CD4-positive, alpha-beta T cell (primary cell): Measurements from ENCODE around the gene LEFTY2. TPM values are rescaled to one million over a fixed set of nuclear protein-coding genes. Genes with fewer than 3 reads are reported as not detected.

Source experiments
- ATAC-seq: fragments of 200-7000 bp; cut with Tn5 transposase; one replicate; pipeline ENCODE4 v1.10.0; 2022; ENCODE audit warnings: mild to moderate bottlenecking; ENCODE audit not compliant: poor library complexity
- CTCF ChIA-PET: fragments of 350-600 bp; sonication (Branson Sonifier 250); formaldehyde crosslinking; loops from one replicate; lab custom pipeline; 2021; ENCODE audit warnings: antibody characterized with exemption, inconsistent platforms; lab: Charles Lee
- POLR2A ChIA-PET: fragments of 350-600 bp; sonication (Branson Sonifier 250); formaldehyde crosslinking; loops from one replicate; lab custom pipeline; 2021; ENCODE audit warnings: antibody characterized with exemption, inconsistent platforms; lab: Charles Lee
- DNase-seq, 14 experiments: peaks; one replicate each; pipeline ENCODE4 v3.0.0-alpha.2; 2013 to 2020; ENCODE audit warnings: mixed read lengths in 2 of 14
- H3K27ac ChIP-seq, 2 donors: one replicate each; pipeline versions ENCODE4 v1.5.1 to v1.7.0; 2013; ENCODE audit warnings: low read length in 2 of 2, low read depth in 1 of 2, mild to moderate bottlenecking in 1 of 2
- H3K27me3 ChIP-seq, 2 experiments: 1 replicate in 1 of 2; 2 replicates in 1 of 2; pipeline versions ENCODE4 v1.6.1 to v1.7.0; 2013; ENCODE audit warnings: low read length in 2 of 2, control low read depth in 1 of 2, mild to moderate bottlenecking in 1 of 2, moderate library complexity in 1 of 2; ENCODE audit not compliant: insufficient read depth in 2 of 2, control insufficient read depth in 1 of 2
- H3K36me3 ChIP-seq: one replicate; pipeline ENCODE4 v1.6.1; 2013; ENCODE audit warnings: low read length, control low read depth; ENCODE audit not compliant: insufficient read depth
- H3K4me1 ChIP-seq: one replicate; pipeline ENCODE4 v1.6.1; 2013; ENCODE audit warnings: low read length, control low read depth; ENCODE audit not compliant: insufficient read depth
- H3K4me3 ChIP-seq: one replicate; pipeline ENCODE4 v1.5.1; 2013; ENCODE audit warnings: mild to moderate bottlenecking, low read length, moderate library complexity
- H3K9me3 ChIP-seq, 2 experiments: 1 replicate in 1 of 2; 2 replicates in 1 of 2; pipeline versions ENCODE4 v1.6.1 to v1.7.0; 2013; ENCODE audit warnings: low read length in 2 of 2, mild to moderate bottlenecking in 2 of 2, control low read depth in 1 of 2, moderate library complexity in 1 of 2; ENCODE audit not compliant: control insufficient read depth in 1 of 2, insufficient read depth in 1 of 2
- H3K27ac Mint-ChIP-seq: one replicate; pipeline ENCODE4 v1.8.0; 2020; ENCODE audit warnings: mixed read lengths
- H3K27me3 Mint-ChIP-seq: one replicate; pipeline ENCODE4 v1.8.0; 2021; ENCODE audit warnings: mixed read lengths
- H3K36me3 Mint-ChIP-seq: one replicate; pipeline ENCODE4 v1.8.0; 2021; ENCODE audit warnings: low read depth, mixed read lengths
- H3K4me1 Mint-ChIP-seq: one replicate; pipeline ENCODE4 v1.8.0; 2021; ENCODE audit warnings: low read depth, mixed read lengths
- H3K4me3 Mint-ChIP-seq: one replicate; pipeline ENCODE4 v1.8.0; 2020; ENCODE audit warnings: mild to moderate bottlenecking, mixed read lengths
- H3K9me3 Mint-ChIP-seq: one replicate; pipeline ENCODE4 v1.8.0; 2020; ENCODE audit warnings: mixed read lengths
- CTCF ChIP-seq: fragments of 200-600 bp; IDR thresholded peaks from one replicate; pipeline ENCODE4 v1.8.0; 2022; ENCODE audit warnings: antibody characterized with exemption, mild to moderate bottlenecking
- intact Hi-C, 2 experiments: fragments of 100-400 bp; cut with DNase I in 1 of 2; cut with micrococcal nuclease in 1 of 2; formaldehyde crosslinking; loops; one replicate each; pipeline versions ENCODE4 v1.15.1 to v1.9.0; 2023 to 2025; cut with DNase I, micrococcal nuclease
- total RNA-seq, 174 experiments: library from RNA in 2 of 174; stranded (reverse) in 2 of 174; gene quantifications; one replicate each; pipeline ENCODE4 v1.2.3 and lab custom pipeline; 2021 to 2026

LEFTY2 gene
- total RNA-seq, 2 experiments from 2014 or later: not detected

- no peaks in the 10 kb centered on the region for H3K9me3 Mint-ChIP-seq
- TF ChIP-seq CTCF: no peak
- DNase-seq (no peak), ATAC-seq (no peak)
- H3K27ac Mint-ChIP-seq: no peak overlapping the region
- Histone ChIP-seq H3K4me1 (peaks cover 4% of the 10 kb centered on the region), H3K27me3 (peaks cover 0 to 3% of the 10 kb centered on the region in 2 experiments), H3K9me3 (no peaks in the 10 kb centered on the region), H3K27ac (no peak overlapping the region), H3K36me3 (no peaks in the 10 kb centered on the region), H3K4me3 (no peak overlapping the region)
- H3K27me3 Mint-ChIP-seq: no peaks in the 10 kb centered on the region
- no peak overlapping the region for H3K4me3 Mint-ChIP-seq
- no peaks in the 10 kb centered on the region for H3K36me3 Mint-ChIP-seq
- ChIA-PET CTCF (no interaction called here), POLR2A (no interaction called here)
- intact Hi-C loops: no loop called here
- no peaks in the 10 kb centered on the region for H3K4me1 Mint-ChIP-seq
Observed at GRCh38 chr1:225965231-225965630, 24.2 kb upstream of the LEFTY2 start.

- Mint-ChIP-seq H3K27me3 (no peaks in the 10 kb centered on the region), H3K36me3 (no peaks in the 10 kb centered on the region), H3K27ac (no peak overlapping the region), H3K9me3 (no peaks in the 10 kb centered on the region), H3K4me1 (no peaks in the 10 kb centered on the region), H3K4me3 (no peak overlapping the region)
- ATAC-seq: no peak
- peaks cover 0 to 3% of the 10 kb centered on the region in 2 experiments for H3K27me3 ChIP-seq
- no peak for DNase-seq
- no peak for TF ChIP-seq CTCF
- H3K9me3 ChIP-seq: no peaks in the 10 kb centered on the region
- H3K4me1 ChIP-seq: peaks cover 4% of the 10 kb centered on the region
- CTCF ChIA-PET: no interaction called here
- intact Hi-C loops: no loop called here
- H3K27ac ChIP-seq: no peak overlapping the region
- POLR2A ChIA-PET: no interaction called here
- H3K4me3 ChIP-seq: no peak overlapping the region
- no peaks in the 10 kb centered on the region for H3K36me3 ChIP-seq
Observed at GRCh38 chr1:225963735-225964530, 22.9 kb upstream of the LEFTY2 start.

GRCh38 chr1:225962440-225962975 lies 21.5 kb upstream of the LEFTY2 start:
- intact Hi-C loops: no loop called here
- H3K36me3 ChIP-seq: no peaks in the 10 kb centered on the region
- no peaks in the 10 kb centered on the region for H3K9me3 Mint-ChIP-seq
- POLR2A ChIA-PET: no interaction called here
- no peak overlapping the region for H3K4me3 ChIP-seq
- H3K27ac Mint-ChIP-seq: no peak overlapping the region
- peak; percentile 62 for TF ChIP-seq CTCF
- H3K27ac ChIP-seq: no peak overlapping the region
- ATAC-seq: peak; percentile 55
- no peaks in the 10 kb centered on the region for H3K27me3 Mint-ChIP-seq
- peaks cover 4% of the 10 kb centered on the region for H3K4me1 ChIP-seq
- no peaks in the 10 kb centered on the region for H3K4me1 Mint-ChIP-seq
- no peaks in the 10 kb centered on the region for H3K9me3 ChIP-seq
- H3K4me3 Mint-ChIP-seq: no peak overlapping the region
- CTCF ChIA-PET: no interaction called here
- DNase-seq: peak; percentile 24 to 70 (median 51)
- peaks cover 0 to 3% of the 10 kb centered on the region in 2 experiments for H3K27me3 ChIP-seq
- H3K36me3 Mint-ChIP-seq: no peaks in the 10 kb centered on the region
